GM19397 (cell line): ENCODE results near the gene IQSEC1.

Source experiments
- ATAC-seq: cut with Tn5 transposase; IDR thresholded peaks from one replicate; pipeline ENCODE4 v1.9.1; 2021; ENCODE audit warnings: mild to moderate bottlenecking, moderate library complexity; ENCODE audit not compliant: unreplicated experiment

The IQSEC1 gene

DNA sequence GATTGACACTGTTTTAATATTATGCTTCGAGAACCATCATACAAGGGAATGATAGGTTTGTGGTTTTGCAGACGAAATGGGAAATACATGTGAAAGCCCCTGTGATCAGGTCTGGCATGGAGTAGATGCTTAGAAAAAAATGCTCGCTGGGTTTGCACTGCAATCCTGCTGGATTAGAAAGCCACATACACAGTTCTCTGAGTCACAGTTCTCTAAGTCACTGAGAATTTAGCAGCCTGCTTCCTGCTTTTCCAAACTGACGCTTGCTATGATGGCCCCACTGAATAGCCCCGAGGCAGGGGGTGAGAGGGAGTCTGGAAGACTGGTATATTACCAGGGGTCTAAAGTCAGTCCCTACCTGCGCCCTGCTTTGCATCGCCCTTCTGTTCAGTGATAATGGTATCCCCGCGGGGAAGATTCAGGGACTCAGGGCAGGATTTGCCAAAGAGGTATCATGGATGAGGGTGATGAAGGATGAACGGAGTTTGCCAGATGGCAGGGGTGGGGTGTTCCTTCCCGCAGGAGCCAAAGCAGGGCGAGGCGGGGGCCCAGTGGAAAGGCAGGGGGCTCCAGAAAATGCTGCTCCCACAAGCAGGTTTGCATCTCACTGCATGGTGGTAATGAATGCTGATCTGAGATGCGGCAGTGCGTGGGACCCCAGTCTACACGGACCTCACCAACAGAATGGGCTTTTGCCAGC is 82.3 kb downstream of the IQSEC1 start:
- no peak for ATAC-seq

DNA sequence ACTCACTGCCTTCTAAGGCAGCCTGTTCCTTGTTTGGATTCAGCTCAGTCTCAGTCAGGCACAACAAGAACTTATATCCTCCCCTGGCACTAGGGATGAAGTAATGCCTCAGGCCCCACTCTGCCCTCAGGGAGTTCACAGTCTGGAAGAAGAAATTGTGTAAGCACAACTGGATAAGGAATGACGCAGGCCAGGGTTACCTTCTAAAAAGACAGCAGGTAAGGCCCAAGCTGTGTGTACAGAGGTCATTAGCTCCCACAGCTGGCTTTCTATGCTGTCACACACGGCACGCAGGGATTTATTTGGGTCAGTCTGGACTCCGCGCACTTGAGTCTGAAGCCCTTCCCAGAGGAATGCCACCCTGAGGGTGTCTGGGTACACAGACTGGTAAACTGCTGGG is 82.9 kb downstream of the IQSEC1 start:
- no peak for ATAC-seq

DNA sequence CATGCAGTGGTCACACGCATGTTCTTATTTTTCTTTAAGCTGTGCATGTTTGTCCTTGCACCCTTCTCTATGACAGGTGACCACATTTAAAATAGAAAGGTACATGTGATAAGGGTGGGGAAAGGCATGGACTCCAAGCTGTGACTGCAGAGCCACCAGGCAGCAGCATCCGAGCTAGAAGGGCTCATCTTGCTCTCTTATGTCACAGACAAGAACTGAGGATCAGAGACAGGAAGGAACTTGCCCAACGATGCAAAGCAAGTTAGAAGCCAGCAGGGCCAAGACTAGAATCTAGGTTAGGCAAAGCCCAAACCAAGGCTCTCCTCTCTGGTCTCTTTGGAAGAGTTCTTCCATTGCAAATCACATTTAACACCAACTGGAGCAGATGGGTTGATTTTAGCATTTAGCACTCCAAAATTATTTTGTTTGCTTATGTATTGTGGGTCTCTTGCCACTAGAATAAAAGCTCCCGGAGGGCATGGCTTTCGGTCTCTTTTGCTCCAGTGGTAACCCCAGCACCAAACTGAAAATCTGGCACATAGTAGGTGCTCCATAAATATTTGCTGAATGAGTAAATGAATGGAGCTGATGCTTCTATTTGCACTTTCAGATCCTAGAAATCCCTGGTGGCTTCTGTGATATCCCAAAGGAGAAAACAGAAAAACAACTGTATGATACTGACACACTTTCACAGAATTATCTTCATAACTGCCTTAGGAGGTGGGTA is 84.3 kb downstream of the IQSEC1 start:
- ATAC-seq, result no peak

DNA sequence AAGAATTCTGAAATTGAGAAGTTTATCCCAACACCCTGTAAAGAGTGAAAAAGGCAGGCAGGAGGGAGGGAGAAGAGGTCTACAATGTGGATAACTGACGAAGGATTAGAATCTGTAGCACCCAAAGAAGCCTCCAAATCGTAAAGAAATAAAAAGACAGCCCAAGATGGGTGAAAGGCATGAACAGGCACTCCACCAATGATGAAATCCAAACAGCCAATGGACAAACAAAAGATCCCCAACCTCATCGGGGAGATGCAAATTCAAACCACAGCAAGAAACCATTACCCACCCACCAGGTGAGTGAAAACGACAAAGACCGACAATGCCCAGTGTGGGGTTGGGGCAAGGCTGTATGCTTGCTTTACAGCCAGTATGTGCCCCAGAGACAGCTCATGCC is 85.6 kb downstream of the IQSEC1 start:
- ATAC-seq, result no peak

DNA sequence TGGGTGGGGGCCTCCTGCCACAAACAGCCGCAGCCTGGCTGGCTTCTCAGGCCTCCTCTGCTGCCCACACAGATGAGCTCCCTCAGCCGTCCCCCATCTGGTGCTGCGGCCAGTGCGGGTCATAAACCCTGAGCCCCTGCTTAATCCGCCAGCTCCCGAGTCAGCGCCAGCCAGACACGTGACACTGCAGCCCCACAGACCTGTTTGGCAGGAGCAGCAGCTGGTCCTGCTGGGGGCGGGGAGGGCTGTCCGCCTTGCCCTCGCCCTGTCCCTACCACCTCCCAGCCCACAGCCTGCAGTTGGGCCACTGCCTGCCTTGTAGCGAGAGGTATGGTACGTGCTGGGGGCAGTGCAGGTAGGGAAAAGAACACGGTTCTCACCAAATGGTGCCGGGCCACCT is 86.2 kb downstream of the IQSEC1 start:
- no peak for ATAC-seq

DNA sequence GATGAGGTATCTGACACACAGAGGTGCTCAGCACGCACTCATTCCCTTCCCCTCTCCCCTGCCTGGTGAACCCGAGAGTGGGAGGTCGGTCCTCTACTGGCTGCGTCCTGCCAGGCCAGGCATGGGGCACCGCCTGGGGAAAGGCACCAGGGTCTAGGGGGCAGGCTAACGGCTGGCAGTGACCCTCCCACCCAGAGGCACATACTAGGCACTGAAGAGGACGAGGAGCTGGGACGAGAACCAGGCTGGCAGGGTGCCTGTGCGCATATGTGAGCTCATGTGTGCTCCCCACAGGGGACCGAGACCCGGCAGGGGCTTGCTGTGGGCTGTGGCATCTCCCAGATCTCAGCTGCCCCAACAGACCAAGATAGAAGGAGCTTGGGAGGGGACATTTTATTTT is 86.7 kb downstream of the IQSEC1 start:
- no peak for ATAC-seq

DNA sequence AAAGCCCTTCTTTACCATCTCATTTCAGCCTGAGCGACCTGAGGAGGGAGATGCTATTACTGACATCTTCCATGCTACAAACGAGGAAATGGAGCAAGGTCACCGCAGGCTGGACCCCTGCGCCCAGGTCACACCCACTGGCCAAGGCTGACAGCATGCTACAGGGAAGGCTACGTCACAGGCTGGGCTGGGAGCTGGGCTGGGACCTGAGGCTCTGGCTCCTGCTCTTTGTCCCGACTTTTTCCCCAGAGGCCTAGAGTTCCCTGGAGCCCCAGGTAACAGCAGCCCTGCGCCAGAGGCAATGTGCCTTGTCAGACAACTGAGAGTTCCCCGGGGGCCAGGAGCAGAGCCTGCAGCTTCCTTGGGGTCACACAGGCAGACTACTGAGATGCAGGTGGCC is 87.2 kb downstream of the IQSEC1 start:
- no peak for ATAC-seq

DNA sequence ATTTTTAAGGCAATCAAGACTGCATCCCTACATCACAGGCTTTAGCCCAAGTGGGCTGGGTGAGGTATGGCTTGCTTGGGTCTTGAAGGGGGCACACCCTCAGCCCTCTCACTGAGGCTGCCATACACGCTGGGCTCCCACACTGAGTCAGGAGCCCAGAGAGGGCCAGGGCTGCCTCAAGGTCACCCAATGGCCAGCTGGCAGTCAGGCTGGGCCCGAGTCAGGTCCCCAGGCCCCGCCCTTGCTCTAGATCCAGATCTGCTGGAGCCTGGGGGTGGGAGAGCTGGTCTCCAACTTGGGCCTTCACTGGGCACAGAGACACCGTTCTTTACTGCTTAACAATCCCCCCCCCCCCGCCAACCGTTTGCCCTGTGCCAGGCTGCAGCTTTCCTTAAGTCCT is 88.1 kb downstream of the IQSEC1 start:
- no peak for ATAC-seq

DNA sequence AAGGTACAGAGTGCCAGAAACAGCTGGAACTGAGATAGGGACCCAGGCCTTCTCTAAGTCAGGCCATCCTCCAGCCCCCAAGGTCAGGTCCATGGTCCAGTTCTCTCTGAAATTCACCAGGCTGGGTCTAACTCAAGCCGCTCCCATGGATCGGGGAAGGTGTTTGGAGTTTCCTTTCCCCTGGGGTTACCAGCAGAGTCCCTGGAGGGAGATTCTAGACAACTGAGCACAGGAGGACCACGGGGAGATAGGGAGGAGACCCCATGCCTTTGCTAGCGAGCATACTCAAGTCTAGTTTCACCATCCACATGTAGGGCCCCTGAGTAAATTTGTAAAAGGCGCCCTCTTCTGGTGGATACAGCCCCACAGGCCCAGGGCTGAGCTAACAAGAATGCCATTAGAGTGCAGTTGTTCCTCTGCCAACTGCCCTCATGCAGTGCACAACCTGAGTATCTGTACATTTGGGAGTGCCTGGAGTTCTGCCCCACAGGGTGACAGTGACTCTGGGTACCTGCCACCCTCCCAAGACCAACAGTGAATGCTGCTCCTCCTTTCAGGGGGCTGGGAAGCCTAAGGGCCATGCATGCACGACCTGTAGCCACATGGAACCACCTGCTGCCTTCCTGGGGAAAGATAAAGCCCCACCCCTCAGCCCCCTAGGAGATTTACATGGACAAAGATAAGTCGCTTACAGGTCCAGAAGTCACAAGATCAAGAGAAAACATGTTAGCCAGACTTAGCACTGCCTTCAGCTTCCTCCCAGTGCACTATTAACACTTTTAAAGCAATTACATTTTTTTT is 89.0 kb downstream of the IQSEC1 start:
- ATAC-seq, result no peak

DNA sequence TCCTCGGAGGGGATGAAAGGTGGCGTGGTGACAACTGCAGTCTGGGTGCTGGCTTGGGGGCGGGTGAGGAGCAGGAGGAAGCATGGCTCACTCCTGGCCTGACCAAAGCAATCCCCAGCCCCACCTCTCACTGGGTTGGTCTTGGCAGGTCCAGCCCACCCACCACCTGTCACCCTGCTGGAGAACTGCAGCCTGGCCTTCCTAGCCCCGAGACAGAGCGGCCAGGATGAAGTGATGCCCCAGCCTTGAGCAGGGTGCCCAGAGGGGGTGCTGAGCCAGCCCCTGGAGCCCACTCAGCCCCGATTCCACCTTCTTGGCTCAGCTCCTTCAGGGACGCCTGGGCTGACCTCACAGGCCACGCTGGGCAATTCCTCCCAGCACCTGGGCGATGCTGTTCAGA is 89.9 kb downstream of the IQSEC1 start:
- no peak for ATAC-seq

DNA sequence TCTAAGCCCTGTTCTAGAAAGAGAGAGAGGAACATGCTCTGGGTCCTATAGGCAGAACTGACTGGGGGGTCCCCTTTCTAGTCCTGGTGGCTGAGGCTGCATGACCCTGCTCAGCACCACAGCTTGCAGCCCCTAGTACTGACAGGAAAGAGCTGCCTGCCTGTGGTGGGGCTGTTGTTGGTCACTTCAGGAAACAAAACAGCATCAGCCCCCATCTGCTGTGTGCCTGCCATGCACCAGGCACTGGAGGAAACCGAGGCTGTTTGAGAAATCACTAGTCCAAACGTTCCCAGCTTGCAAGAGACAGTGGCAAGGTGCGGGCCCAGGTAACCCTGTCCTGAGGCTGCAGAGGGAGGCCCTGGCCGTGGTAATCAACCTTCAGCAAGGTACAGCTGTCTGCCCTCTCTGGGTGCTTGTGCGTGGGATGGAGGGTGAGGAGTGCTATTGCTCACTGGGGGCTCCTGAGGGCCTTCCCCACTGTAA is 90.6 kb downstream of the IQSEC1 start:
- peak; percentile 67 for ATAC-seq

DNA sequence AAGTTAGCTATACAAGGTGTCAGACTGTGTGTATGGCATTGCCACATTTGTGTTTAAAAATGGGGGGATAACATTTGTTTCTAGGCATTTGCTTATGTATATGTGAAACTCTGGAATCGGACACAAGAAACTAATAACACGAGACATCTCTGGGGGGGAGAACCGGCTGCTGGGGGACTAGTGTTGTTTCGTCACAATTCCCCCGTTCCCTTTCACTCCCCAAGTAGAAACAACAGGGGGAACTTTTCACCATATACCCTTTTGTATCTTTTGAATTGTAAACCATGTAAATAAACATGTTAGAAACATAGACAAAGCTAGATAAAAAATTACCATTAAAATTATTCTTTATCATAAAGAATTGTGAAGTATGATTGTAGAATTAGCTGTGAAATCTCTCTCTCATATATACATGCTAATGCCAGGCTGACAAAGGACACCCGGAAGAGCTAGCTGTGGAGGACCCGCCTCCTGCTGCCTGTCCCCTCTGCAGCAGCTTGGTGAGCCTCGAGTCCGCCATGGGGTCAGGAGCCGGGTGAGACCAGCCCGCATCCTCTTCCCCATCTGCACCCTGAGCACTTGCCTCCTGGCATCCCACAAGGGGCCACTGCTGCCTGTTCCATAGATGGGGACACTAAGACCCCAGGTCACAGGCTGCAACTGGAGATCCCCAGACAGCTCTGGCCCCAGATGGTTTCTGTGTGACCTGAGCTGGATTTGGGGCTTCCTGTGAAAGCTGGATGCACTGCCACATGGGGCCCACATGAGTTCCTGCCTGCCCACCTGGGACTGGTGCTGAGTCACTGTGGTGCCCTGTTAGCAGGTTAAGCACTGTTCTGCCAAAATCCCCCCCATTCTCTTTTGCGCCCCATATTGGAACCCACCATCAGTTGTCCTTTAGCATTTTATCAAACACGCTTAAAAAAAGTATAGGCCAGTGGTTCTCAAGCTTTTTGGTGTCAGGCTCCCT is 91.6 kb downstream of the IQSEC1 start:
- ATAC-seq, result no peak

DNA sequence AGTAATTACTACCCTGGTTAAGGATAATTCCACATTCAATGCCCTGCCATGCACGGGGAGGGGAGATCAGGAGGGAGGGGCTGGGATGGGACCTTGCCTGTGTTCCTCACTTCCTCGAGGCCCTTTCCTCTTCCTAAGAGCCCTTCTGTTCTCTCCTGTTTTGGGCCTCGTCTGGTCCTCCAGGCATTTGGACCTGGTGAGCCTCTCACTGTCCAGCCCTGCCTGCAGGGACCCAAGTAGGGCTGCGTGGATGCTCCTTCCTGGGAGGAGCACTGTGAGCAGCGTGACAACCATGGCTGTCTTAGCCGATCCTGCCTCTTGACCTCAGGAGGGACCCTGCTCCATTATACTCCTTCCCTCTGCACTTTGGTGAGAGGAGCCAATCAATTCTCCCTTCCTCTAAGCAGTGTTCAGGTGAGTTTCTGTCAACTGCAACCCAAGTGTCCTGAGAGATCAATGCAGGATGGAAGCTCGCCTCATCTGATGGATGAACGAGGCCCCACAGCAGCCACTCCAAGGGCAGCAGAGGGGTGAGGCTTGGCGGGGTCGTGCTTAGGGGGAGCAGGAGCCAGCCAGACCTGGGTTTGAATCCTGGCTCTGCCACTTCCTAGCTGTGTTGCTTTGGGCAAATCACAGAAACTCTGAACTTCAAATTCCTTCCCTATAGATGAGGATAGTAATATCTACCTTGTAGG is 92.5 kb downstream of the IQSEC1 start:
- ATAC-seq, result no peak

DNA sequence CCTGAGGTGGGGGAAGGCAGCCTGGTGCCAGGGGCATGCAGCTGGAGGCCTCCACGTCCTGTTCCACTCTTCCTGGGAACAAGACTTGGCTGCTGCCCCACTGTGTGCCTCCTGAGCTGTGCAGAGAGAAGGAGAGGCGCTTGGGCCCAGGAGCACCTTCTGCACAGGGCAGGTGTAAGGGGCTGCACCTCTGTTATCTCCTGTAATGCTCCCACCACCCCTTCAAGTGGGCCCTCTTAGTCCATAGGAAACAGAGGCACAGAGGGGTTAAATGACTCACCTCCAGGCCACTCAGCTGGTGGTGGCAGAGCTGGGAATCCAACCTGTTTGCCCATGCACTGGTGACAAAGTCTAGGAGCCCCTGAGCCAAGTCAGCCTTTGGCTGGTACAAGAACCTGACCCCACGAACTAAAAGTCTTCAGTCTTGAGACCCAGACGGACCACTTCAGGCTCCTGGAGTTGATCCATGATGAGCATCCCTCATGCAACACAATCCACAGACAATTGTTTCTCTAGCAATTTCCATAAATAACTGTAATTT is 93.2 kb downstream of the IQSEC1 start:
- ATAC-seq, result no peak

DNA sequence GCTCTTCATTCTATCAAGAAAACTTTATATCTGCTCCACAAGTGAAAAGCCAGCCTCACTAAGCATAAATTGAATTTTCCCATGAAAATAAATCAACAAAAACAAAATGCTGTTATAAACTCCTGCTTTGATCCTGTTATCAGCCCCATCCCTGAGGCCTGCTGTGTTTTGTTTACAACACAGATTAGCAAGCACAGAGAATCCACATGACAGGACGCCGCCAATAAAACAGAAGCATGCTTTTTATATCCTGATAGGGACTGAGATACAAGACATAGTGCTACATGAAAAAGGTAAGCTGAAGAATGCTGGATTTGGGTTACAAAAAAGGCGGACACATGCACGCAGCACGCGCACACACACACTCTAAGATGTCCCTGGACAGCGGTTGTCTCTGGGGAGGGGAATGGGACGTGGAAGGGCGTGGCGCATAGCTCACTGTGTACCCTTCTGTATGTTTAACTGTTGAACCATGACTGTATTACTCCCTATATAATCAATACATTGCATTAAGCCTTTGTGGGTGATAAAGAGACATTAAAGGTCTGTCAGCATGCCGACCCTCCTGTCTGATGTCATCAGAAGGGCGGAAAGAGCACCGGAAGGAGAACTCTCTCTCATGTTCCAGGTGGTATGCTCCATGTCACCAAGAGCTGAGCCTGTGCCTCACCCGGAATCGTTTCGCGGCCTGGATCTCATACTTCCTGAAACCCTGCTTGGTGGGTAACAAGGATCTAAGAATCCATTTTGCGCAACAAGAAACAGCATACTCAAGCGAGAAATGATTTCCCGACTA is 93.9 kb downstream of the IQSEC1 start:
- ATAC-seq, result no peak

DNA sequence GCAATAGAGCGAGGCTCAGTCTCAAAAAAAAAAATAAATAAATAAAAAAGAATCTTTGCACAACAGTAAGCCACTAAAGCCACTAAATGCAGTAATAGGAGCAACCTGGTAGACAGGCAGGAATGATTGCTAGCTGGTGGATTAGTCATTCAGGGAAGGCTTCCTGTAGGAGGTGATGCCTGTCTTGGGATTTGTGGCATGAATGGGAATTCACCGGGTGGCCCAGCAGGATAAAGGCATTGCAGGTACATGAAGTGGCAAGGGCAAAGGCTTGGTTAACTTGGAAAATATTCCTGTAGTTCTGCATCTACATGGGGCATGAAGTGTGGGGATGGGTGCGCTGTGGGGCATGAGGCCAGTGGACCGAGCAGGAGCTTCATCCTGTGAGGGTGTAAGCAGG is 94.5 kb downstream of the IQSEC1 start:
- no peak for ATAC-seq

DNA sequence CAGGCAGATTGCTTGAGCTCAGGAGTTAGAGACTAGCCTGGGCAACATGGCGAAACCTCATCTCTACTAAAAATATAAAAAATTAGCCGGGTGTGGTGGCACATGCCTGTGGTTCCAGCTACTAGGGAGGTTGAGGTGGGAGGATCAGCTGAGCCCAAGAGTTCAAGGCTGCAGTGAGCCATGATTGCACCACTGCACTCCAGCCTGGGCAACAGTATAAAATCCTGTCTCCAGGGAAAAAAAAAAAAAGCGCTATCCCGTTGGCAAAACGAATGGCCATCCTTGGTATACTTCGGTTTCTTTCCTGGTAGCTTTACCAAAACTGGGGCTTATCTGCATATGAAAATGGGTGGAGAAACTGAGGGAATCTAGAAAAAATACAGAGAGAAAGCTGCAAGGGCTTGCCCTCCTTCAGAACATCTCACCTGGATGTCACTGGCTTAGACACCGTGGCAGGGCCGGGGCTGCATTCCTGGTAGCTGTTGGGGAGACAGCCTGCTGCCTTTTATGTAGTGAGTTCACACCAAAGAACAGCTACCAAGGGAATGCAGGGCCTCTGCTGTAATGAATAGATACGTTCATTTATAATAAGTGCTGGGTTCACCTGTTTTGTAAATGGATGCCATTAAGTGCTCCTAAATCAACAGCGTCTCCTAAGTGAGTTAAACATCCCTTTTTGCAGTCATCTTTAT is 96.0 kb downstream of the IQSEC1 start:
- no peak for ATAC-seq

DNA sequence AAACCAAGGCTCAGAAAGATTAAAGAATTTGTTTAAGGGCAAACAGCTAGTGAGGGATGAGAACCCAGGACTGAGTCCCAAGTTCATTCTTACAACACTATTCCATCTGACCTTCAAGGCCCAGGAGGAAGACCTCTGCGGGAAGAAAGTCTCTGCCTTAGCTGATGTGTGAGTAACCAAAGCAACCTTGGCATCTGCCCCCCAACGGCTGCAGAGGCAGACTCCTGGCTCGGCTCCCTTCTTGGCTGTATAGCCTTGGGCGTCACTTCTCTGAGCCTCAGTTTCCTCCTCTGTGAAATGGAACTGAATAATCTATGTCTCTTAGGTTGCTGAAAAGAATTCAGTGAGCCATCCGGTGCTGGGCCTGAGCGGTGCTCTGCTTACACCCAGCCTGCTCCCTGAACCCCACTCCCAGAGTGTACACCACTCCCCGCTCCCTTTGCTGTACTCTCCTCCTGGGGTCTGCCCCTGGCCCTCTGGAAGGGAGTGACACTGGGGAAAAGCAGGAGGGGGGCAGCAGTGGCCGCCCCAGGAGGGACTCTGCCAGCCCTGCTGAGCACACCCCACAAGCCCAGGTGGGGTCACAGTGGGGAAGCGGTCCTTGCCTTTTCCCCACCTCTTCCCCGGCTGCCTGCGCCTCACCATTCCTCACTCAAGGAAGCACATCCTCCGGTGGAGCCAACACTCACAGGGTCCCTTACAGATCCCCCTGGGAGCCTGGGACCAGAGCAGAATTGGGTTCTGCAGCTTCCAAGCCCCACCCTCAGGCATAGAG is 97.3 kb downstream of the IQSEC1 start:
- ATAC-seq, result no peak
